ENCODE data around the gene ZNF200.

DNA sequence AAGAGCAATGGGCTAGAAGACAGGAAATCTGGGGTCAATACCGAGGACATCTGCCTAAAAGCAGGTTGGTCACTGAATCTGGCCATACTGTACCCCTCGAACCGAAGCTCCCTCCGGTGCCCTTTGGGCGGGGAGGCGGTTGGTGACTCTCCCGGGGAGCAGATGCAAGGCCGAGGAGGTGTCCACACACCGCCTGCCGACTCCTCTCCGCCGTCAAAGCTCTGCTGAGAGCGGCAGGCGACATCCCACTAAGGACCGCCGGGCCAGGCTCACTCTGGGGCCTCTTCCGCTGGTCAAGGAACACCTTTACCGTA lies 458 bp downstream of the ZNF200 start:
- TF ChIP-seq, protein P1, sequence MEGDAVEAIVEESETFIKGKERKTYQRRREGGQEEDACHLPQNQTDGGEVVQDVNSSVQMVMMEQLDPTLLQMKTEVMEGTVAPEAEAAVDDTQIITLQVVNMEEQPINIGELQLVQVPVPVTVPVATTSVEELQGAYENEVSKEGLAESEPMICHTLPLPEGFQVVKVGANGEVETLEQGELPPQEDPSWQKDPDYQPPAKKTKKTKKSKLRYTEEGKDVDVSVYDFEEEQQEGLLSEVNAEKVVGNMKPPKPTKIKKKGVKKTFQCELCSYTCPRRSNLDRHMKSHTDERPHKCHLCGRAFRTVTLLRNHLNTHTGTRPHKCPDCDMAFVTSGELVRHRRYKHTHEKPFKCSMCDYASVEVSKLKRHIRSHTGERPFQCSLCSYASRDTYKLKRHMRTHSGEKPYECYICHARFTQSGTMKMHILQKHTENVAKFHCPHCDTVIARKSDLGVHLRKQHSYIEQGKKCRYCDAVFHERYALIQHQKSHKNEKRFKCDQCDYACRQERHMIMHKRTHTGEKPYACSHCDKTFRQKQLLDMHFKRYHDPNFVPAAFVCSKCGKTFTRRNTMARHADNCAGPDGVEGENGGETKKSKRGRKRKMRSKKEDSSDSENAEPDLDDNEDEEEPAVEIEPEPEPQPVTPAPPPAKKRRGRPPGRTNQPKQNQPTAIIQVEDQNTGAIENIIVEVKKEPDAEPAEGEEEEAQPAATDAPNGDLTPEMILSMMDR (conservative IDR thresholded peaks at IDR 0.05; ENCODE audit: low read depth, low read length): no peak
- TF ChIP-seq EZH2 (IDR thresholded peaks at IDR 0.05; ENCODE audit: borderline replicate concordance, low read depth, low read length, poor library complexity, severe bottlenecking): no peak

Measured in A673 (cell line).